Non-pigmented ciliary epithelial cell (primary cell): ENCODE measurements around the gene CDKL4.
A peak's percentile ranks its signal among the peaks of the same experiment; 100 is the strongest.
"Not testable (repeated sequence)": the region's sequence is repeated elsewhere in the genome, so short reads cannot be mapped to it uniquely, and the experiment has no call there.

Source experiments
- DNase-seq: peaks from one replicate; pipeline ENCODE4 v3.0.0-alpha.2; 2010; ENCODE audit warnings: low read depth

Gene CDKL4

DNA sequence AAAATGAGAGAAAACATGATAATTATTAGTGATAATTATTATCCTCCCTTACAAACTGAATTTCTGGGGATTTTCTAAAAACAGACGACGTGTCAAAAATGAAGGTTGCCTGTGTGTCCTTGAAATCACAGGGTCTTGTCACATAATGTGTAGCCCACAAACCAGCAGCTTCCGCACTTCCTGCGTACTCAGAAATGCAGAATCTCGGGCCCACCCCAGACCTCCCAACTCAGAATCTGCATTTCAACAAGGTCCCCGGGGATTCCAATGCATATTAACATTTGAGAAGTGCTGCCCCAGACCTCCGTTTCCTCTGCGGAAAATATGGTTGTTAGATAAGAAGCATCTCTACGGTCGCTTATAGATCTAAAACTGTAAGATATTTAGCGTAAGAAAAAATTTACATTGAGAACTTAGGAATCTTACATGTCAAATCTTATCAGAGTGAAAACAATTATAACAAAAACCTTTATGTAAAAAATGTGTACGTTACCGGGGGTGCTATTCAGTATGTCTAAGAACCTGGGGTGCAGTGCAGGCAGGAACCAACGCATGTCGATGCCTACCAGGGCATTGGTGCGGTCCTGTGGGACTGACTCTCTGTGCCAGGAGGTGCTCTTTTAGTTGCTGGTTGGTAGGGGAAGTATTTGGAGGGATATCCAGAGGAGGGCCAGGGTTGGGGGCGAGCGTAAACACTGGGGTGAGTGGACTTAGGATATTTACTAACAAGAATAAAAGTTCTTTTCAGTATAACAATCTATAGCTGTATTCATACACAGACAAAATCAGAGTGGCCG, 15.2 kb downstream of the CDKL4 start:
- no peak for DNase-seq

GRCh38 chr2:39227628-39228412, 15.9 kb downstream of the CDKL4 start:
- DNase-seq = peak; percentile 15

GRCh38 chr2:39225567-39225966, 18.2 kb downstream of the CDKL4 start:
- no peak for DNase-seq

DNA sequence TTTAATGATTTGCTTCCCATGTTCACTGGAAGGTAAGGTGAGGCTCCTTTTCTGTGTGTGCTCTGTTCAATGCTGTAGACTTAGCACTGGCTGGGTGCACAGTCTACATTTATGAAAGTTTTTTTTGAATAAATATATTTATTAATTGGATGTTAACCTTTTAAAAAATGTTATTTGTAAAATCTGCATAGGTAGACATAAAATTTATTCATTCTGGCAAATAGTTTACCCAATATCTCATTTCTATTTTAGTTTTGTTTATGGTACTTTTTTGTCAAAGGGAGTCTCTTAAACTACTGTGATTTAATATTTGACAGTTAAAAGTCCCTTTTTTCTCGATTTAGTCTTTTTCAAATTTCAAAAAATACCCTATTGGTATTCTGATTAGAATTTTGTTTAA, 19.9 kb downstream of the CDKL4 start:
- no peak for DNase-seq

GRCh38 chr2:39221459-39221858, 22.3 kb downstream of the CDKL4 start:
- DNase-seq = no peak

- DNase-seq = no peak
Measured at GRCh38 chr2:39220136-39220535, 23.6 kb downstream of the CDKL4 start.

DNA sequence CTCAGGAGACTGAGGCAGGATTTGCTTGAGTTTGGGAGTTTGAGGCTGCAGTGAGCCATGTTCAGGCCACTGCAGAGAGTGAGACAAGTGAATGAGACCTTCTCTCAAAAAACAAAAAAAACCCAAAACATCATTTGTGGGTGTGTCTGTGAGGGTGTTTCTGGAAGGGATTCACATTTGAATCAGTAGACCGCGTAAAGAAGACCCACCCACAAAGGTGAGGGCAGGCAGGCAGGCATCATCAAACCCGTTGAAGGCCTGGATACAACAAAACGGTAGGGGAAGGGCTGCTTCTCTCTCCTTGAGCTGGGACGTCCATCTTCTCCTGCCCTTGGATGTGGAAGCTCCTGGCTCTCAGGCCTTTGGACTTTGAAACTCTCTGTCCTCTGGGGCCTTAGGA, 25.4 kb downstream of the CDKL4 start:
- DNase-seq = no peak

- no peak for DNase-seq
Measured at GRCh38 chr2:39217192-39217550, 26.6 kb downstream of the CDKL4 start.

DNA sequence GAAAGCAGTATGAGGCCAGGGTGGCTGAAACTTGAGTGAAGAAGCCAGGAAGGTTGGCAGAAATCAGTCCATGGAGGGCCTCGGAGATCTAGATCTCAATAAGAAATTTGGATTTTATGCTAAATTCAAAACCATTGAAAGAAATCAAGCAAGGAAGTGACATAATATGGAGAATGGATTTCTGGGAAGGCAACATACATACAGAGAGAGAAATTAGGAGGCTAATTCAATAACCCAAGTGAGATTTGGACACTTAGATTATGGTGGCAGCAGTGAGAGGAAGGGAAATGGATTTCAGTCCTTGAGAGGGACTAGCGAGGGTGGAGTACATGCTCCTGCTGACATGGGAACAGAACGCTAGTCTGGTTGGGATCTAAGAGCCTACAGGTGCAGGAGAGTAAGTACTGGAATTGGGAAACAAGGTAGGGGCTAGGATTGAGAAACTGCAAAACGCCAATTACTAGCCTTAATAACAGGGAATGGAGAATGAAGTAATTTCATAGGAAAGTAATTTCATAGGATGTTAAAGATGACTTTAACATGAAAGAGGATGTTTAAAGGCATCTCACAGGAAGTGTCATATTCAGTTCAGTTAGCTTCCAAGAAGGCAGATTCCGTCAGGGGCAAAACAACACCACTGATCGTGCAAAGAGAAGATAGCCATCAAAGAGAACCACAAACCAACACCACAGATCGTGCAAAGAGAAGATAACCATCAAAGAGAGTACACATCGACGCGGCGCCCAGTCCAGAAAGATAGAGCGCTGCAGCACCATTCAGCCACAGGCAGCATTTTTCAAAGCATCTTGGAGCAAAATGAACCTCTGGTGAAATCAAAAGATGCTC, 27.2 kb downstream of the CDKL4 start:
- DNase-seq = no peak

- DNase-seq = no peak
Measured at GRCh38 chr2:39215545-39215944, 28.2 kb downstream of the CDKL4 start.

GRCh38 chr2:39213015-39213414, 30.8 kb downstream of the CDKL4 start:
- DNase-seq = no peak

GRCh38 chr2:39210846-39211245, 32.9 kb downstream of the CDKL4 start:
- no peak for DNase-seq

GRCh38 chr2:39203382-39203781, 40.4 kb downstream of the CDKL4 start:
- no peak for DNase-seq

DNA sequence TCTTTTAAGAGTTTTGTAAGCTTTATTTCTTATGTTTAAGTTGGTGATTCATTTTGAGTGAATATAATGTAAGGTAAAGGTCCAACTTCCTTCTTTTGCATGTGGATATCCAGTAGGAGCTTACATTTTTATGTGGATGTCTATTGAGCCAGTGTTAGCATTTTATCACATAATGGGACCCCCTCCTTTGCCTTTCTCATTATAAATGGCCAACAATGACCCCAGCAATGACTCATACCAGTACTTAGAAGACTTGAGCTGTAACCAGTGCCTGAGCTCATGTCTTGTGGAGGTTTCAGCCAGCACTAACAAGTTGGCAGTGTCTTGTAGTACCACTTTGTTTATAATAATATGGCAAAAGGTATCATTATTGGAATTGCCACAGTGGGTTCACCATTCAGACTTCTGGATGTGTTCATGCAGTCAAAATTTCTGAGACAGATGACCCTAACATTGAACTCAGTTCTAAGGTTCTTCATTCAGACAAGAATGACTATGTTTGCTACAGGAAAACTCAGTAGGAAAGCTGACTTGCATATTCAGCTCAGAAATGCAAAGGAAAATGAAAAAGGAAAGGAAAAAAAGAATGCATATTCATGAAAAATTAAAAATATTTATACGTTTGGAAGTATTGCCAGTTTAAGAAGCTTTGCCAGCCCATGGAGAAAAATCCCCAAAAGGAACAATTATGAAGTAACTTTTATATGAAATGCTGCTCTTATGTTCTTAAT, 41.0 kb downstream of the CDKL4 start:
- DNase-seq = no peak

DNA sequence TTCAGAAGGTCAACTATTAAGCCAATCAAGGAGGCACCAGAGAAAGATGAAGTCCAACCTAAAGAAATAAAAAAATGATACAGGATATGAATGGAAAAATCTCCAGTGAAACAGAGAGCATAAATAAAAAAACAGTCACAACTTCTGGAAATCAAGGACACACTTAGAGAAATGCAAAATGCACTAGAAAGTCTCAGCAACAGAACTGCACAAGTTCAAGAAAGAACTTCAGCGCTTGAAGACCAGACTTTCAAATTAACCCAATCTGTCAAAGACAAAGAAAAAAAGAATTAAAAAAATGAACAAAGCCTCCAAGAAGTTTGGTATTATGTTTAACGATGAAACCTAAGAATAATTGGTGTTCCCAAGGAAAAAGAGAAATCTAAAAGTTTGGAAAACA, 46.8 kb downstream of the CDKL4 start:
- not testable (repeated sequence) for DNase-seq

DNA sequence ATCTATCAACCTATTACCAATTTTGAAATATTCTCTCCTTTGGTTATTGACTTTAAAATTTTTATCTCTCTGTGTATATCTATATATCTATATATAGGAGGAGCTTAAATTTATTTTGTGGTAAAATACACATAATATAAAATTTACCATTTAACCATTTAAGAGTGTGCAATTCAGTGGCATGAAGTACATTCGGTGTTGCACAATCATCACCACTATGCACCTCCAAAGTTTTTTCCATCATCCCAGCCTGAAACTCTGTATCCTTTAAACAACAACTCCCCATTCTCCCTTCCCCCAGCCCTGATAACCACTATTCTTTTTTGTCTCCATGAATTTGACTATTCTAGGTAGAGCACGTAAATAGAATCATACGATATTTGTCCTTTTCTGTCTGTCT, 49.1 kb downstream of the CDKL4 start:
- DNase-seq = no peak

GRCh38 chr2:39188960-39189494, 54.7 kb downstream of the CDKL4 start:
- no peak for DNase-seq

DNA sequence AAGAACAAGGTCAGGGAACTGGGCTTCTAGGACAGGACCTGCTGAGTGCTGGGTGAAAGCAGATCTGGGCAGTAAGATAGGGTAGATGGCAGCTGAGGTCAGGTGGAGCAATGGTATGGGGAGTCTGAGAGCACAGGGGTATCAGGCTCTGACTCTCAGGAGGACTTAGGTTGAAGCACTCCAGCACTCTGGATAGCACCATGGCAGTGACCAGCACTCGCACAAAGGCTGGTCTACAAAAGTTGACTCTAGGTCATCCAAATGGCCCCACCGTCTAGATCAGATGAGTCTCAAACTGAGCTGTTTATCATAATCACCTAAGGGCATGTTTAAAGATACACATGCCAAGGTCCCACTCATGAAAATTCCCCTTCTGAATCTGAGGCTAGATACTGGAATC, 60.1 kb downstream of the CDKL4 start:
- DNase-seq = no peak

- no peak for DNase-seq
Measured at GRCh38 chr2:39181297-39181696, 62.5 kb downstream of the CDKL4 start.

DNA sequence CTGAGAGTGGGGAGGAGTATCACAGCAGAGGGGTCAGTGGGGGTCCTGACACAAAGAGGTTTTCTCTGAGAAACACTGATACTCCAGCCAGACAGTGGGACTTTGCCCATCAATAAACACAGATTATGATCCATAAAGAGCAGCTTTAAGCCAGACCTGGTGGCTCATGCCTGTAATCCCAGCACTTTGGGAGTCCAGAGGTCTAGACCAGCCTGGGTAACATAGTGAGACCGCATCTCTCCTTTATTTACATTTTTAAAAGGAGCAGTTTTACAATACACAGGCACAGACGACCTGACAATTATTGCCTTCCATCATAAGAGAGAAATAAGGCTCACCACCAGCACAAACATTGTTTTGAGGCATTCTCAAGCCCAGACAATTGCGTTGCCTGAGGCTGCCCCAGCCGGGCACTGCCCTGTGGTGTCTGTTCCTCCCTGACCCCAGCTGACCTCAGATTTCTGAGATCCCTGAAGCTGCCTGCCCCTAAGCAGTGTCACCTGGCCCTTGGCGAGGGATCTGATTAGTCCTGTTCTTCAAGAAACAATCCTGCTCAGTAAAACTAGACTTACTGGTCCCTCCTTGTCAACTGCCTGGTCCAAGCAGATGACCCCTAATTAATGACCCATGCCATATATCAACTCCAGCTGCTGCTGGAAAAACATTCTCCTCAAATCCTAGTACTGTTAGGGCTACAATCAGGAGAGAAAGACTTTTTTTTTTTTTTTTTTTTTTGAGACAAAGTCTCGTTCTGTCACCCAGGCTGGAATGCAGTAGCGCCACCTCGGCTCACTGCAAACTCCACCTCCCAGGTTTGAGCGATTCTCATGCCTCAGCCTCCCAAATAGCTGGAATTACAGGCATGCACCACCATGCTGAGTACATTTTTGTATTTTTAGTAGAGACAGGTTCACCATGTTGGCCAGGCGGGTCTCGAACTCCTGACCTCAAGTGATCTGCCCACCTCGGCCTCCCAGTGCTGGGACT, 63.5 kb downstream of the CDKL4 start:
- no peak for DNase-seq
